Measurements from ENCODE around the gene TMEM33.
A peak's percentile ranks its signal among the peaks of the same experiment; 100 is the strongest.

Gene TMEM33

GRCh38 chr4:41940834-41941233 is 5.6 kb downstream of the TMEM33 start:
- DNase-seq: no peak

GRCh38 chr4:41943506-41943905 is 8.3 kb downstream of the TMEM33 start:
- DNase-seq: no peak

GRCh38 chr4:41944089-41944488 is 8.9 kb downstream of the TMEM33 start:
- DNase-seq: no peak

GRCh38 chr4:41949531-41949930 is 14.3 kb downstream of the TMEM33 start:
- no peak for DNase-seq

- peak; percentile 36 for DNase-seq
Observed at GRCh38 chr4:41957634-41958033, 22.4 kb downstream of the TMEM33 start.

- peak; percentile 24 for DNase-seq
Observed at GRCh38 chr4:41963105-41963504, 27.9 kb downstream of the TMEM33 start.

GRCh38 chr4:41964401-41964800 is 29.2 kb downstream of the TMEM33 start:
- DNase-seq: no peak

GRCh38 chr4:41967392-41967791 is 32.2 kb downstream of the TMEM33 start:
- no peak for DNase-seq

GRCh38 chr4:41969671-41970070 is 34.4 kb downstream of the TMEM33 start:
- DNase-seq: no peak

GRCh38 chr4:41975341-41975740 is 40.1 kb downstream of the TMEM33 start:
- DNase-seq: no peak

GRCh38 chr4:41976775-41977516 is 41.7 kb downstream of the TMEM33 start:
- no peak for DNase-seq

GRCh38 chr4:41977709-41978108 is 42.5 kb downstream of the TMEM33 start:
- no peak for DNase-seq

GRCh38 chr4:41981456-41981855 is 46.2 kb downstream of the TMEM33 start, which contains the start of gene DCAF4L1:
TSS of gene DCAF4L1 (plus strand) at chr4:41981756. CDS start at chr4:41981793, 37 bp downstream.
- DNase-seq: no peak

- no peak for DNase-seq
Observed at GRCh38 chr4:41982716-41983115, 47.5 kb downstream of the TMEM33 start.

- no peak for DNase-seq
Observed at GRCh38 chr4:41985151-41985550, 49.9 kb downstream of the TMEM33 start.

- DNase-seq: no peak
Observed at GRCh38 chr4:41989994-41990364, 54.8 kb downstream of the TMEM33 start.

GRCh38 chr4:41990365-41991111 is 55.3 kb downstream of the TMEM33 start, which contains the start of gene SLC30A9:
TSS of gene SLC30A9 (plus strand) at chr4:41990530. CDS start at chr4:41990652, 122 bp downstream.
- DNase-seq: peak; percentile 96

GRCh38 chr4:41991916-41992767 is 56.9 kb downstream of the TMEM33 start:
- no peak for DNase-seq

GRCh38 chr4:41992967-41993857 is 58.0 kb downstream of the TMEM33 start:
- no peak for DNase-seq

- DNase-seq: no peak
Observed at GRCh38 chr4:41994461-41994985, 59.3 kb downstream of the TMEM33 start.

- DNase-seq: no peak
Observed at GRCh38 chr4:41998019-41998418, 62.8 kb downstream of the TMEM33 start.

GRCh38 chr4:41999321-41999720 is 64.1 kb downstream of the TMEM33 start:
- no peak for DNase-seq

All from activated CD4-positive, alpha-beta T cell treated with anti-CD3 and anti-CD28 coated beads, Interleukin-2, amount 50 U/mL, for 16 hours (primary cell).